Neural crest cell (in vitro differentiated cells): ENCODE data around the gene HBS1L. TPM values are rescaled to one million over a fixed set of nuclear protein-coding genes. Genes with fewer than 3 reads are reported as not detected.

Experiments
- DNase-seq: peaks from one replicate; pipeline ENCODE4 v3.0.0; 2021; ENCODE audit warnings: low read depth, mixed read lengths, low spot score
- H3K27ac Mint-ChIP-seq: one replicate; pipeline ENCODE4 v1.8.0; 2021; ENCODE audit warnings: mild to moderate bottlenecking, mixed read lengths; ENCODE audit not compliant: unreplicated experiment
- H3K27me3 Mint-ChIP-seq: 2 replicates; pipeline ENCODE4 v1.8.0; 2021; ENCODE audit warnings: low read depth, mild to moderate bottlenecking, mixed read lengths
- H3K36me3 Mint-ChIP-seq: 2 replicates; pipeline ENCODE4 v1.8.0; 2021; ENCODE audit warnings: low read depth, mild to moderate bottlenecking, mixed read lengths
- H3K4me1 Mint-ChIP-seq: 2 replicates; pipeline ENCODE4 v1.8.0; 2021; ENCODE audit warnings: mixed read lengths
- H3K4me3 Mint-ChIP-seq: one replicate; pipeline ENCODE4 v1.8.0; 2021; ENCODE audit warnings: mild to moderate bottlenecking, mixed read lengths
- H3K9me3 Mint-ChIP-seq: 2 replicates; pipeline ENCODE4 v1.8.0; 2021; ENCODE audit warnings: mixed read lengths
- total RNA-seq: library from RNA; stranded (reverse); gene quantifications from 2 replicates; pipeline ENCODE4 v1.2.1, GENCODE V29; 2021
- TF ChIP-seq, protein P1 (sequence below): fragments of 200-600 bp; sonication (generic); conservative IDR thresholded peaks from 2 replicates; pipeline ENCODE4 v1.5.0; 2021; ENCODE audit warnings: antibody characterized with exemption, mild to moderate bottlenecking

The HBS1L gene
- total RNA-seq, 1 donor from 2014 or later: 82.6 TPM

DNA sequence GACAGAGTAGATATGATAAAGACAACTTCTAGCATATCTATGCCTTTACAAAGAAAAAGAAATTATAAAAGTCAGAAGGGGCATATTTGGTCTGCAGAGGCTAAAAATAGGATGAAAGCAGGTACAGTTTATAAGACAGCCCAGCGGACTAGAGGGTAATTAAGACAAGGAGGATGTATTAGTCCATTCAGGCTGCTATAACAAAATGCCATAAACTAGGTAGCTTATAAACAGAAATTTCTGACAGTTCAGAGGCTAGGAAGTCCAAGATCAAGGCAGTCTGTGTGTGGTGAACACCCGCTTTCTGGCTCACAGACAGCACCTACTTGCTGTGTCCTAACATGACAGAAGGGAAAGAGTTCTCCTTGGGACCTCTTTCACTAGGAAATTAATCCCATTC, 5.7 kb downstream of the HBS1L start:
- no peak for DNase-seq
- peaks cover 3% of the 10 kb centered on the region for H3K36me3 Mint-ChIP-seq
- peaks cover 16% of the 10 kb centered on the region for H3K4me1 Mint-ChIP-seq
- H3K27me3 Mint-ChIP-seq: no peaks in the 10 kb centered on the region
- no peak overlapping the region for H3K4me3 Mint-ChIP-seq
- TF ChIP-seq, protein P1, sequence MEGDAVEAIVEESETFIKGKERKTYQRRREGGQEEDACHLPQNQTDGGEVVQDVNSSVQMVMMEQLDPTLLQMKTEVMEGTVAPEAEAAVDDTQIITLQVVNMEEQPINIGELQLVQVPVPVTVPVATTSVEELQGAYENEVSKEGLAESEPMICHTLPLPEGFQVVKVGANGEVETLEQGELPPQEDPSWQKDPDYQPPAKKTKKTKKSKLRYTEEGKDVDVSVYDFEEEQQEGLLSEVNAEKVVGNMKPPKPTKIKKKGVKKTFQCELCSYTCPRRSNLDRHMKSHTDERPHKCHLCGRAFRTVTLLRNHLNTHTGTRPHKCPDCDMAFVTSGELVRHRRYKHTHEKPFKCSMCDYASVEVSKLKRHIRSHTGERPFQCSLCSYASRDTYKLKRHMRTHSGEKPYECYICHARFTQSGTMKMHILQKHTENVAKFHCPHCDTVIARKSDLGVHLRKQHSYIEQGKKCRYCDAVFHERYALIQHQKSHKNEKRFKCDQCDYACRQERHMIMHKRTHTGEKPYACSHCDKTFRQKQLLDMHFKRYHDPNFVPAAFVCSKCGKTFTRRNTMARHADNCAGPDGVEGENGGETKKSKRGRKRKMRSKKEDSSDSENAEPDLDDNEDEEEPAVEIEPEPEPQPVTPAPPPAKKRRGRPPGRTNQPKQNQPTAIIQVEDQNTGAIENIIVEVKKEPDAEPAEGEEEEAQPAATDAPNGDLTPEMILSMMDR: no peak
- H3K27ac Mint-ChIP-seq: no peak overlapping the region
- H3K9me3 Mint-ChIP-seq: no peaks in the 10 kb centered on the region

GRCh38 chr6:135047336-135047735, 7.3 kb downstream of the HBS1L start:
- Mint-ChIP-seq H3K36me3 (peaks cover 3% of the 10 kb centered on the region), H3K4me3 (no peak overlapping the region), H3K4me1 (peaks cover 5% of the 10 kb centered on the region), H3K9me3 (no peaks in the 10 kb centered on the region), H3K27ac (peak overlapping the region; percentile 3), H3K27me3 (no peaks in the 10 kb centered on the region)
- DNase-seq: no peak
- TF ChIP-seq, protein P1: no peak

DNA sequence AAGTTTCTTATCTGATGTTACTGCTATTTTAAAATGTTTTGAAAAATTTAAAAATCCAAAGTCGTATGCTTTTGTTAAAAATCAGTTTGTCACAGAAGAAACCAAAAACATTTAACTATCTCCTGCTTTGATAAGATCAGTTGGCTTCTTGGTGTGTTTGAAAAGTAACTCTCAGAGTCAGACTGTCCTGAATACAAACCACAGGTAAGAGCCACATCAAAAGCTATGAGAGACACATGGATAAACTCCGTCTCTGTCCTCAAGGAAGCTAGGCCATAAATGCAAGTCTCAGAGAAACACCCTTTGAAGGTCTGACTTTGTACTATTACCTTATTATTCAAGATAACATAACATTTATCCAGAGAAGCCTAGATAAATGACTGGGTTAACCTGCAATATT, 7.7 kb downstream of the HBS1L start:
- Mint-ChIP-seq H3K4me3 (no peak overlapping the region), H3K27ac (no peak overlapping the region), H3K9me3 (no peaks in the 10 kb centered on the region), H3K4me1 (peaks cover 4% of the 10 kb centered on the region), H3K36me3 (peaks cover 3% of the 10 kb centered on the region), H3K27me3 (no peaks in the 10 kb centered on the region)
- TF ChIP-seq, protein P1: no peak
- no peak for DNase-seq

GRCh38 chr6:135044639-135045038, 10.0 kb downstream of the HBS1L start:
- Mint-ChIP-seq H3K27me3 (no peaks in the 10 kb centered on the region), H3K4me3 (no peak overlapping the region), H3K9me3 (no peaks in the 10 kb centered on the region), H3K4me1 (no peaks in the 10 kb centered on the region), H3K27ac (no peak overlapping the region), H3K36me3 (peaks cover 5% of the 10 kb centered on the region)
- DNase-seq: no peak
- TF ChIP-seq, protein P1: no peak

DNA sequence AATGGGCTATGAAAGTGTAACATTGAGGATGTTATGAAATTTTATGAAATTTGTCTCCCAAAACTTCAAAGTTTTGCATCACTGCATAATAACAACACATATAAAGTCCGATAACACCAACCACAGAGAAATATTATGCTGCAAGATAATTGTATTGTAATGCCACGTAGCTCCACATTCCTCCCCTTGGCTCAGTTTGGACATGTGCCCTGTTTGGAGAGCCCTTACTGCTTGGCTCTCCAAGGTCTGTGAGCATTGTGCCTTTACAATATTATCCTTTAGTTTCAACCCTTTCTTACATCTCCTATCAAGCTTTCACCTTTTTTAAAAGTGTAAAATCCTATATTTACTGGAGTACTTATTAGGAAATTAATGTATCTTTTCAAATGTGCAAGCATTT, 10.8 kb downstream of the HBS1L start:
- no peak for DNase-seq
- peaks cover 5% of the 10 kb centered on the region for H3K36me3 Mint-ChIP-seq
- no peaks in the 10 kb centered on the region for H3K4me1 Mint-ChIP-seq
- no peaks in the 10 kb centered on the region for H3K27me3 Mint-ChIP-seq
- no peak overlapping the region for H3K4me3 Mint-ChIP-seq
- H3K27ac Mint-ChIP-seq: no peak overlapping the region
- no peaks in the 10 kb centered on the region for H3K9me3 Mint-ChIP-seq
- TF ChIP-seq, protein P1: no peak

GRCh38 chr6:135043364-135043763, 11.3 kb downstream of the HBS1L start:
- Mint-ChIP-seq H3K4me1 (no peaks in the 10 kb centered on the region), H3K9me3 (no peaks in the 10 kb centered on the region), H3K36me3 (peaks cover 2% of the 10 kb centered on the region), H3K4me3 (no peak overlapping the region), H3K27ac (no peak overlapping the region), H3K27me3 (no peaks in the 10 kb centered on the region)
- TF ChIP-seq, protein P1: no peak
- DNase-seq: no peak
